NCI-H345 treated with DMSO at 0.1 percent for 48 hours (cell line): ENCODE measurements around the gene ZNF688.

Experiments
- DNase-seq: peaks from one replicate; lab custom pipeline; 2025; ENCODE audit not compliant: unreplicated experiment; lab: John Stamatoyannopoulos, UW

ZNF688 gene

DNA sequence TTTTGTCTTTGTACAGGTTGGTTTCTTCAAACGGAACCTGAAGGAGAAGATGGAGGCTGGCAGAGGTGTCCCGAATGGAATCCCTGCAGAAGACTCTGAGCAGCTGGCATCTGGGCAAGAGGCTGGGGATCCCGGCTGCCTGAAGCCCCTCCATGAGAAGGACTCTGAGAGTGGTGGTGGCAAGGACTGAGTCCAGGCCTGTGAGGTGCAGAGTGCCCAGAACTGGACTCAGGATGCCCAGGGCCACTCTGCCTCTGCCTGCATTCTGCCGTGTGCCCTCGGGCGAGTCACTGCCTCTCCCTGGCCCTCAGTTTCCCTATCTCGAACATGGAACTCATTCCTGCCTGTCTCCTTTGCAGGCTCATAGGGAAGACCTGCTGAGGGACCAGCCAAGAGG is 50.0 kb downstream of the ZNF688 start:
- DNase-seq: no peak
